Epidermal melanocyte (primary cell): ENCODE measurements around the gene RHBDF1.
"Not testable (repeated sequence)": the region's sequence is repeated elsewhere in the genome, so short reads cannot be mapped to it uniquely, and the experiment has no call there.

ENCODE experiments used
- DNase-seq: peaks from one replicate; pipeline ENCODE4 v3.0.0; 2011; ENCODE audit warnings: low spot score; ENCODE audit not compliant: insufficient read length

Gene RHBDF1

DNA sequence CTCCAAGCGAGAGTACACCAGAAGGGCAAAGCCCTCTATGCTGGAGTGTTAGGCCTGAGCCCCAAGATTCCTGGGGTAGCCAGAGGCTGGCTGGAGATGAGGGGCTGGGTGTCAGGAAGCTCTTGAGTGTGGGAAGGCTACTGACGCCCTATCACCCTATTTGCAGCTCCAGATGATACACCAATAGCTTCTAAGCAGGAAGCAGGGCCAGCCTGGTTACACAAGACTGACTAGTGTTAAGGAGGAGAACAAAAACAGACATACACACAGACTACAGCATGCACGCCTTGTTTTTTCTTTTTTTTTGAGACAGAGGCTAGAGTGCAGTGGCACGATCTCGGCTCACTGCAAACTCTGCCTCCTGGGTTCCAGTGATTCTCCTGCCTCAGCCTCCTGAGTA, 34.9 kb downstream of the RHBDF1 start:
- no peak for DNase-seq

DNA sequence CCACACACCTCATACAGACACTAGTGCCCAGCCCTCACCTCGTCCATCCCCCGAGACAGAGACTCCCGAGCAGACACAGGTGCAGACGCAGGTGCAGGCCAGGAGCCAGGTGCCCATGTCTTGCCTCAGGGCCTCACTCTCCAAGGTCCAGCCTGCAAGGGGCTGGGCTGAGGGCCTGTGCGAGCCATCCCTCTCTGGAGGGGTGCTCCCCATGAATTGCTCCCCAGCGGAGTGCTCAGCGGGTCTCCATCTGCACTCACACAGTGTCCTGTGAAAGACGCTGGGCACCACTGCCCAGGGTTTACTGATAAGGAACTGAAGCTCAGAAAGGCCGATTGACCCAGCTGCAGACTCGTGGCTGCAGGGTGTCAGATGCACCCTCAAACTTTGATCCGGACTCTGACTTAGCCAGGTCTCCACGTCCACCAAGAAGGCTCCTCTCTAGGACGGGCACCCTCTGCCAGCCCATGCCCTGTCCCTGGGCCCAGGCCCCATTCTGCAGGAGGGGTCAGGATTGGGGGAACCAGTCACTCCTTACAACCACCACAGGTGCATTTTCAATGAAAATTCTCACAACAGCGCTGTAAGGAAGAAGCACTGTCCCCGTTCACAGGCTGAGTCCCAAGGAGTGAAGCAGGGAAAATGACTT, 36.0 kb downstream of the RHBDF1 start:
- no peak for DNase-seq

DNA sequence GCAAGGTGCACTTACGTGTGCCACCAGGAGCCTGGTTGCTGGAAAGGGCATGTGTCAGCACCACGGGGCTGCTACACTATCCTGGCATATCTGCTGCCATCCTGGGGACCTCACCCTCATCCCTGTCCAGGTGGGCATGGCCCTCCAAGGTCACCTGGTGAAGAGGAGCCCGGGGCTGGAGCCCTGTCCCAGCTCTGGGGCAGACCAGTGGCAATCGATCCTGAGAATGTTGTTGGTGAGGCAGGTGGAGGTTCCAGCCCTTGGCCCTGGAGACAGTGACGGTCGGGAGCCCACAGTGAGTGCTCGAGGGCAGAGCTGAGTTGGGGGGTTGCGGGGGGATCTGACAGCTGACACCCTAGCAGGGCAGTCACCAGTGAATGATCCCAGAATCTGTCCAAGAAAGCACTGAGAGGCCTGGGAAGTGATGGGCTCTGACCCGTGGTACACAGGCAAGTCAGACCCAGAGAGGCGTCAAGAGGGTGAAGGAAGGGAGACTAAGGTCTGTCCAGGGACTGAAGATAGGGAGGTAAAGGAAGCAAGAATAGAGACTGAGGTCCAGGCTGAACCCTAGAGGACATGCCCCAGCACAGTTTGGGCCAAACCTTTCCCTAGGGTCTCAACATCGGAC, 36.6 kb downstream of the RHBDF1 start:
- DNase-seq = peak; percentile 4

DNA sequence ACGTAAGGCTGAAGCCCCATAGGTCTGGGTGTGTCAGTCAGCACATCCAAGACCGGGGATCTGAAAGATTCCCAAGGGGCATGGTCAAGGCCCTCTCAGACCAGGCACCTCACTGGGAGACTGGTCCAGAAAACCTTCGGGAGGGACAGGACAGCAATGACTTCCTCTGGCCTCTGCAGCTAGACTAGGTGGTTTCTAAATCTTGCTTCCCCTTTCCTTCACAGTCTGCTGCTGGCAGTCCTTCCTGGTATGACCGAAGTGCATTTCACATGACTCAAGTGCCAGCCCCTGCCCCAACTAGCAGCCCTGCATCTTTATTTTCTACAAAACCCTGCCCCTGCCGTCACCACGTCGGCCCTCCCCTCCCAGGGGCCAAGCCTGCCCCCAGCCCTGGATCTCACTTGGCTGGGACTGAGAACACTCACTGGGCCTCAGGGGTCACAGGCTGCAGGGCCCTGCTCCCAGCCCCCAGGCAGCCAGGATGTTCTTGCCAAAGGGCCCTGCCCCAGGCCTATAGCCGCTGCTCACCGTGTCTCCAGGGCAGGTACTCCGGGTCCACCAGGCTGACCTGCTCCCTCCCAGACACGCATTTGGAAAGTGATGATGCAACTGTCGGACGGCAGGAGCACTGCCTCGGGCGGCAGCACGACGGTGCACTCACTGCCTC, 37.3 kb downstream of the RHBDF1 start:
- peak; percentile 9 for DNase-seq

DNA sequence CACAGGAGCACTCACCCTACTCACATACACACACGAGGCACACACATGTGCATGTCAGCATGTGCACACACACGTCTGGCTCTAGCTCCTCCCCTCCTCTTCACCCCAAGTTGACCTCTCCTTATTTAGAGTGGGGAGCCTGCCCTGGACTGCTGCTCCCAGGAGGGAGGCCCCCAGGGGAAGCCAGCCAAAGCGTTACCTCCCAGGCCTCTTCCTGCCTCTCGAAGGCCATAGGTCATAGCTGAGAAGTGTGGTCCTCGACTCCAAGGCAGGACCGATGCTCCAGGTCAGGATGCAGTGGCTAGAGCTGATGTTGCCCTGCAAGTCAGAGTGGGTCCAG, 37.8 kb downstream of the RHBDF1 start:
- DNase-seq = peak; percentile 15

DNA sequence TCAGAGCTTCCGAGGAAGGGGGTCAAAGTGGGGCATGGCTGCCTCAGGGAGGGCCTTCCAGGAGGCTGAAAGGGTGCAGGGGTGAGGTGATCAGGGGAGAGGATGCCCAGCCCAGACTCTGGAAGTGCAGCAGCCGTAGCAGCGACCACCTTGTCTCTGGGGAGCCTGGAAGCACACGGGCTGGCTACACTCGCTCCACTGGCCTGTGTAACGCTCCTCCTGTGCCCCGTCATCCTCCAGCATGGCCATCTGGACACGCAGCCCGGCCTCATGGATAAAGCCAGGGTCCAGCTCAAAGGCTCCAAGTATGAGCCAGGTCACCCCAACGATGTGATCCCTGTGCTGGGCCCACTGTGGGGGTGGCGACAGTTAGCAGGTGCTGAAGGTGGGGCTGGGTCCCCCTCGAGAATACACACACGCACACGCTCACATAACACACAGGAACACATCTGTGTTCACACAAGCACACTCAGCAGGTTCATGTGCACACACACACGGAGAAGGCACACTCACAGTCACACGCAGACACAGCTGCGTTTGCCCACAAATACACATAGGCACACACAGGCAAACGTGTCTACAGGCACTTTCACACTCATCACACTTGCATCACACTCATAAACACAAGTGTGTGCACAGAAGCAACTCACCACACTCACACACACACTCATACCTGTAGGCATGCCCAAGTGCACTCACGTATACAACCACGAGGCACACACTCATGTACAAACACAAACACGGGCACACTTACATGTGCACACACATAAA, 38.4 kb downstream of the RHBDF1 start:
- no peak for DNase-seq

DNA sequence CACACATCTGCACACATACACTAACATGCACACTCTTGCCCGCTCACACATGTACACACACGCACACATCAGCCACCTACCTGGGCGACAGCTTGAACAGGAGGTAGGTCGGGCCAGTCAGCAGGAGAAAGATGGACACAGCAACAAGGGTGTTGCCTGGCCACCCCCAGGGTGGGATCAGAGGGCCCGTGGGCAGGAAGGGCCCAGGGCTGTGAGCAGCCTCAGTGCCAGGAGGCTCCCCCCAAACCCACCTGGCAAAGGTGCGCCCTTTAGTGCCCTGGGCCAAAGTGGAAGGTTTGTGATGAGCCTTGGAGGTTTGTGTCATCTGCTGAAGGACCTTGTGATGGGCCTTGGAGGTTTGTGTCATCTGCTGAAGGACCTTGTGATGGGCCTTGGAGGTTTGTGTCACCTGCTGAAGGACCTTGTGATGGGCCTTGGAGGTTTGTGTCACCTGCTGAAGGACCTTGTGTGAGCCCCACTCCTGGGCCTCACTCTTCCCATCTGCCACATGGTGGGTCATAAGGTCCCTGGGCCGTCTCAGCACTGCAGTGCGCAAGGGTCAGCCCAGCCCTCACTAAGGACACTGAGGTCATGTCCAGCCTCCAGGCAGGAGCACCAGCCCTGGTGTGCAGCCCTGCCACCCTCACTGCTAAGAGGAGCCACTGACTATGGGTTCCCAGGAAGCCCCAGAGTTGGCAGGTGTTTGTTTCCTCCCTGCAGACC, 39.1 kb downstream of the RHBDF1 start:
- not testable (repeated sequence) for DNase-seq

DNA sequence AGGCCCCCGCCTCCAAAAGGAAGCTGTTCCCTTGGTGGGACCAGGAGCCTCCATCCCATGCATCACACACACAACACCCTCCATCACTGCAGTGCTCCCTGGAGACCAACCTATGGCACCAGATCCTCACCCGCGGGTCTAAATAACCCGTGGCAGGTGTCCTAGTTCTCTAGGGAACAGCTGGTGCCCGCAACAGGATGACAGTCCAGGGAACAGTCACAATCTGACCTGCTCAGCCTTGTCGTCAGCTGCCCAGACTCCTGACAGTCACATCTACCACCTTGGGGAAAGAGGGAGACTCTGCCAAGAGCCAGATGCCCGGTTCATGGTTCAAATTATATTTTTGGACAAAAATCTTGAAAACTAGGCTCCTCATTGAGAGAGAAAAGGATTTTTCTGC, 41.8 kb downstream of the RHBDF1 start:
- not testable (repeated sequence) for DNase-seq

DNA sequence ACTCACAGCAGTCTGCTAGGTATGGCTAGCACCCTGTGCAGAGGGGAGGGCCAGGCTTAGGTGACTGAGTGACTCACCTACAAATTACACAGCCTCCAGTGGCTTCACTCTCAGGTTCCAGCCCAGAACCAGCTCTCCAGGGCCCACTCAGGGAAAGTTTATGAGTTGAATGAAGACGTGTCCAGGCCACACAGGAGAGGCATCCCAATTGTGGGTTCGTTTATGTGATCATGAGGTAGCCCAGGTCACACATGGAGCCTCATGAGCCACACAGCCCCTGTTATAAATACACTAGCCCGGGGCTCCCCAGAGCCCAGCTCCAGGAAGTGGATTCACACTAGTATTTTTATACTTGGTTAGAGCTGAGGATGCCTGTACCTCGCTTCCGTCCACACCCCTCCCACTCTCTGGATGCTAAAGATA, 46.5 kb downstream of the RHBDF1 start:
- DNase-seq = not testable (repeated sequence)

DNA sequence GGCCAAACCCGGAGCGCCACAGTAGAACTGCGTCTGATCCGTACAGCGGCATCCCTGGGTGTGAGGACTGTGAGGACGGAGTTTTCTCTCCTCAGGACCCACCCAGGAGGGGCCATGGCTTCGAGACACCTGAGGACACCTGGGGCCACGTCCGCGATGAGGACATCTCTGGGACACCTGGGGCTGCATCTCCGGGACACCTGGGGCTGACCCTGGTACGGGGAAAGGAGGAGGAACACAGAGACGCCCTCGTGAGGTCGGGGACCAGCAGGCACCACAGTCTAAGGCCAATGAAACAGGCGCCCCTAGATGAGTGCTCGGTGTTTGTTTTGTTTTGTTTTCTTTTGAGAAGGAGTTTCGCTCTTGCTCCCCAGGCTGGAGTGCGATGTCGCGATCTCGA, 48.3 kb downstream of the RHBDF1 start:
- DNase-seq = not testable (repeated sequence)

DNA sequence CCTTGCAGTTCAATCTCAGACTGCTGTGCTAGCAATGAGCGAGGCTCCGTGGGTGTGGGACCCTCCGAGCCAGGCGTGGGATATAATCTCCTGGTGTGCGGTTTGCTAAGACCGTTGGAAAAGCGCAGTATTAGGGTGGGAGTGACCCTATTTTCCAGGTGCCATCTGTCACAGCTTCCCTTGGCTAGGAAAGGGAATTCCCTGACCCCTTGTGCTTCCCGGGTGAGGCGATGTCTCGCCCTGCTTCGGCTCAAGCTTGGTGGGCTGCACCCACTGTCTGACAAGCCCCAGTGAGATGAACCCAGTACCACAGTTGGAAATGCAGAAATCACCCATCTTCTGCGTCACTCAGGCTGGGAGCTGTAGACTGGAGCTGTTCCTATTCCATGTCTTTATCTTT, 51.5 kb downstream of the RHBDF1 start:
- not testable (repeated sequence) for DNase-seq

DNA sequence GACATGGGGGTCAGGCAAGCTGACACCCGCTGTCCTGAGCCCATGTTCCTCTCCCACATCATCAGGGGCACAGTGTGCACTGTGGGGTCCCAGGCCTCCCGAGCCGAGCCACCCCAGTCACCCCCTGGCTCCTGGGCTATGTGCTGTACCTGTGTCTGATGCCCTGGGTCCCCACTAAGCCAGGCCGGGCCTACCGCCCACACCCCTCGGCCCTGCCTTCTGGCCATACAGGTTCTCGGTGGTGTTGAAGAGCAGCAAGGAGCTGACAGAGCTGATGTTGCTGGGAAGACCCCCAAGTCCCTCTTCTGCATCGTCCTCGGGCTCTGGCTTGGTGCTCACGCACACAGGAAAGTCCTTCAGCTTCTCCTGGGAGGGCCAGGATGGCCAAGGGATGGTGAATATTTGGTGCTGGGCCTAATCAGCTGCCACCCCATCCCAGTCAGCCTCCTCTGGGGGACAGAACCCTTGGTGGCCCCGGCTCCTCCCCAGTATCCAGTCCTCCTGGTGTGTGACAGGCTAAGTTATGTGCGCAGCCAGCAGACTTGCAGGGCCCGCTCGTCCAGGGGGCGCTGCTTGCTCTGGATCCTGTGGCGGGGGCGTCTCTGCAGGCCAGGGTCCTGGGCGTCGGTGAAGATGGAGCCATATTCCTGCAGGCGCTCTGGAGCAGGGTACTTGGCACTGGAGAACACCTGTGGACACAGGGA, 55.2 kb downstream of the RHBDF1 start:
- not testable (repeated sequence) for DNase-seq

DNA sequence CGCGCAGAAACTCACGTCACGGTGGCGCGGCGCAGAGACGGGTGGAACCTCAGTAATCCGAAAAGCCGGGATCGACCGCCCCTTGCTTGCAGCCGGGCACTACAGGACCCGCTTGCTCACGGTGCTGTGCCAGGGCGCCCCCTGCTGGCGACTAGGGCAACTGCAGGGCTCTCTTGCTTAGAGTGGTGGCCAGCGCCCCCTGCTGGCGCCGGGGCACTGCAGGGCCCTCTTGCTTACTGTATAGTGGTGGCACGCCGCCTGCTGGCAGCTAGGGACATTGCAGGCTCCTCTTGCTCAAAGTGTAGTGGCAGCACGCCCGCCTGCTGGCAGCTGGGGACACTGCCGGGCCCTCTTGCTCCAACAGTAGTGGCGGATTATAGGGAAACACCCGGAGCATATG, 61.7 kb downstream of the RHBDF1 start:
- DNase-seq = not testable (repeated sequence)

DNA sequence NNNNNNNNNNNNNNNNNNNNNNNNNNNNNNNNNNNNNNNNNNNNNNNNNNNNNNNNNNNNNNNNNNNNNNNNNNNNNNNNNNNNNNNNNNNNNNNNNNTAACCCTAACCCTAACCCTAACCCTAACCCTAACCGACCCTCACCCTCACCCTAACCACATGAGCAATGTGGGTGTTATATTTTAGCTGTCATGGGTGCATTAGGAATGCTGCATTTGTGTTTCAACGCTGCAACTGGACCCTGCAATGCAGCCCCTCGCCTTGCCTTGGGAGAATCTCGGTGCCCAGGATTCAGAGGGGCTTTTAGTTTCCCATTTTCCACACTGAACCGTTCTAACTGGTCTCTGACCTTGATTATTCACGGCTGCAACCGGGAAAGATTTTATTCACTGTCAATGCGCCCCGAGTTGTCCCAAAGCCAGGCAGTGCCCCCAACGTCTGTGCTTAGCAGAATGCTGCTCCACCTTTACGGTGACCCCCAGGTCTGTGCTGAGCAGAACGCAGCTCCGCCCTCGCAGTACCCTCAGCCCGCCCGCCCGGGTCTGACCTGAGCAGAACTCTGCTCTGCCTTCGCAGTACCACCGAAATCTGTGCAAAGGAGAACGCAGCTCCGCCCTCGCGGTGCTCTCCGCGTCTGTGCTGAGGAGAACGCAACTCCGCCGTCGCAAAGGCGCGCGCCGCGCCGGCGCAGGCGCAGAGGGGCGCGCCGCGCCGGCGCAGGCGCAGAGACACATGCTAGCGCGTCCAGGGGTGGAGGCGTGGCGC, 62.3 kb downstream of the RHBDF1 start:
- no peak for DNase-seq
